Stimulated activated CD4-positive, alpha-beta T cell treated with anti-CD3 and anti-CD28 coated beads, TNF-alpha, amount 100 ng/mL, for 4 hours (primary cell): ENCODE data around the gene POLR1F.

Experiments used
- DNase-seq, 3 experiments: peaks; one replicate each; pipeline ENCODE4 v3.0.0-alpha.2; 2020; ENCODE audit warnings: low read depth in 3 of 3

Gene POLR1F

DNA sequence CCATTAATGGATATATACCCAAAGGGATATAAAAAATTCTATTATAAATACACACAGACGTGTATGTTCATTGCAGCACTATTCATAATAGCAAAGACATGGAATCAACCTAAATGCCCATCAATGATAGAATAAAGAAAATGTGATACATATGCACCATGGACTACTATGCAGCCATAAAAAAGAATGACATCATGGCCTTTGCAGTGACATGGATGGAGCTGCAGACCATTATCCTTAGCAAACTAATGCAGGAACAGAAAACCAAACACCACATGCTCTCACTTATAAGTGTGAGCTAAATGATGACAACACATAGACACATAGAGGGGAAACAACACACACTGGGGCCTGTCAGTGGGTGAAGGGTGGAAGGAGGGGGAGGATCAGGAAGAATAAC, 33.0 kb downstream of the POLR1F start:
- DNase-seq, result no peak

DNA sequence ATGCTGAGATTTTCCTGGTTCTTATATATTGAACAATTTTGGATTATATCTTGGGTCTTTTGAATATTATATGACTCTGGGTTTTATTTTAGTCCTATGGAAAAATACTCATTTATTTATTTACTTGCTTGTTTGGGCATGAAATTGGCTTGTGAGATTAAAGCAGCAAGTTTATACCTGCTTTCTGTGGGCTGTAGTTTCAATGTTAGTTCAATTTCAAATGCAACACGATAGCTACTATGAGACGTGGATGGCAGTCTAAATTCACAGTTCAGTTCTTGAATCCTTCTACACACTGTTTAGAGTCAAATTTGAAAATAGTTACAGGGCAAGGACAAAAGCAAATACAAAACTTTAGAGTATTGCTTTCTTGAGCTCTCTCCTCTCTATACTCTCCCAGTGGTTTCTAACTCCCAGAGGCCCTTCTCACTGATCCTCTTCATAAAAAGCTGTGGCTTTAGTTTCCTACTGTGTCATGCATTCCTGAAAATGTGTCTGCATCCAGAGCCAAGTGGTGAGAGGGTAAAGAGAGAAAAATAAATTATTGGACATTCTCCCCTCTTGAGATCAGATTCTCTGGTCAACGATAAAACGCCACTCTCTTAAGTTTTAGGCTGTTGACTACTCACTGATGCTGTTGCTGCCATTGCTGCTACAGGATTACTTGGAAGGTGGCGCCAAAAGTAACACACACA, 34.4 kb downstream of the POLR1F start:
- DNase-seq, result no peak

DNA sequence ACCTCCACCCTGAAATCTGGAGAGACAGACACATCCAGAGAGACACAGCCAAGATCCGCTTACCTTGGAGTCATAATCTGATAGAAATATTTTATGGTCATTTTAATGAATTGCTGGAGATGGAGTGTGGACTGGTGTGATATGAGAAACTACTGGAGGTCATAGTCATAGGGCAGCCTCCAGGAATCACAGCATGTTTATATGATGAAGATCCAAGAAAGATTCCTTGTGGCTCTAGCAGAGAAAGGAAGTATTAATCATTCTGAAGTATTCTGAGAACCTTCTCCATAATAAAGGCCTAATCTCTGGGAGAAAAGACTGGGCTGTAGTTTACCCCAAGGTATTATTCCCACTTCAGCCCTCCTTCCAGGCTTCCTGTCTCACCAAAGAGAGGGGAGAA, 38.0 kb downstream of the POLR1F start:
- no peak for DNase-seq

DNA sequence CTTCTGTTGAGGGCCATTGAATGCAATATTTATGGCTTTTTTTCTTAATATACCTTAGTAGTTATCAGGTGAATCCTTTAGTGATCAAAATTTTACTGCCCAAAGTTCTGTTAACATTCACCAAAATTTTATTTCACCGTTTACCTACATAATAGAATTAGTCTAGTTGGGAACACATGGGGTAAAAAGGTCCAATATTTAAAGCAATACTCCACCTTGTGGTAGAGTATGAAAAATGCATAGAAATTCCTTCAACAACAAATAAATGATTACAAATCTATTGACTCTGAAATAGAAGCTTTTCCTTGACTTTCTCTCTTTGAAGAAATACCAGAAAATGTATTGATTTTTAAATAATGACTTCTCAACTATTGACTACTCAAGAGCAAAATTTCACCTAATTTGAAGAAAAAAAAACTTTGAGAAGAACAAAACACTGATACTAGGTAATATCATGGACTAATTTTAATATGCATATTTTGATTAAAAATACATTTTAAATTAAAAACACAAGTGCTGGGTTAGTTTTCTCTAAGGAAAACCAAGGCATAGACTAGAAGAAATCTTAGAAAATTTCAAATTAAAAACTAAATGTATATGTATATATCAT, 43.3 kb downstream of the POLR1F start:
- DNase-seq, result no peak

DNA sequence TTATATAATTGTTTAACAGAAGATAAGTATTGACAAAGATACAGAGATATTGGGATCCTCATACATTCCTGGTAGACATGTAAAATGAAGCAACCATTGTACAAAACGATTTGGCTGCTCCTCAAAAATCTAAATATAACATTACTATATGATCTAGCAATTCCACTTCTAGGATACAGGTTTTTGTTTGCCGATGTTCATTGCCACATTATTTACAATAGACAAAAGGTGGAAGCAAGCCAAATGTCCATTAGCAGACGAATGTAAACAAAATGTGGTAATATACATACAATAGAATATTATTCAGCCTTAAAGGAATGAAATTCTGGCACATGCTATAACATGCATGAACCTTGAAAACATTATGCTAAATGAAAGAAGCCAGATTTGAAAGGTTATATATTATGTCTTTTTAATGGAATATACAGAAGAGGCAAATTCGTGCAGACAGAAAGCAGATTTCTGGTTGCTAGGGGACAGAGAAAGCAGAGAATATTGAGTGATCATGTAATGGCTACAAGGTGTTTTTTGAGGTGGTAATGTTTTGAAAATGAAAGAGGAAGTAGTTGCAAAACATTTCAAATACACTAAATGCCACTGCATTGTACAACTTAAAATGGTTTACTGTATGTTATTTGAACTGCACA, 44.9 kb downstream of the POLR1F start:
- no peak for DNase-seq

DNA sequence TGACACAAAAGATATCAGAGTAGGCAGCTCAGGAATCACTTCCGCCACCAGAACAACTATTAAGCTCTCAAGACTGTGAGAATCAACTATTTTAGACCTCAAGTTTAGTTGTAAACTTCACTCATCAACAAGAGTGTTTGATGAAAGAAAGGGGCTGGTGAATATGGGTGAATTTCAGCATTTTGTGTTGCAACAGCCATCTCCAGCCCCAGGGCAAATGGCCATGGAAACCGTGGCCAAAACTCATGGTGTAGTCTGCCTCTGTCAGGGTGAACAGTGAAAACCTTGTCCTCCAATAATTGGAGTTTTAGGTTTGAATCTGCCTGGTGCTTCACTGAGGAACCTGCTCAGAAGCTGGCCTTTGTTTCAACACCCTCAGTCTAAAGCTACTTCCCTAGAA, 60.0 kb downstream of the POLR1F start:
- DNase-seq, result no peak
